Vagina (tissue), 2 donors: ENCODE data around the gene VWF. TPM values are rescaled to one million over a fixed set of nuclear protein-coding genes. Genes with fewer than 3 reads are reported as not detected.

Source experiments
- DNase-seq, 2 donors: peaks; one replicate each; pipeline ENCODE4 v3.0.0-alpha.2; 2017; ENCODE audit errors: extremely low spot score in 2 of 2
- H3K27ac ChIP-seq: fragments of 200-600 bp; sonication (generic); one replicate; pipeline ENCODE4 v1.5.1; 2019
- H3K27me3 ChIP-seq: fragments of 200-600 bp; sonication (generic); one replicate; pipeline ENCODE4 v1.5.1; 2019
- H3K36me3 ChIP-seq, 2 donors: fragments of 200-600 bp; sonication (generic); one replicate each; pipeline ENCODE4 v1.5.1; 2017 to 2019
- H3K4me1 ChIP-seq: fragments of 200-600 bp; sonication (generic); one replicate; pipeline ENCODE4 v1.5.1; 2019
- H3K4me3 ChIP-seq, 2 donors: fragments of 200-600 bp; sonication (generic); 1 replicate in 1 of 2; 2 replicates in 1 of 2; pipeline ENCODE4 v1.5.1; 2016 to 2019
- H3K9me3 ChIP-seq: fragments of 200-600 bp; sonication (generic); one replicate; pipeline ENCODE4 v1.5.1; 2019
- CTCF ChIP-seq, 3 experiments: fragments of 450-650 bp in 2 of 3; fragments of 200-600 bp in 1 of 3; sonication (generic) in 1 of 3; IDR thresholded peaks; one replicate each; pipeline ENCODE4 v1.5.1; 2017 to 2019; ENCODE audit warnings: antibody characterized with exemption in 3 of 3, mild to moderate bottlenecking in 2 of 3, moderate library complexity in 2 of 3
- POLR2A ChIP-seq, 2 donors: fragments of 450-650 bp; IDR thresholded peaks; one replicate each; pipeline ENCODE4 v1.6.1; 2017; ENCODE audit warnings: antibody characterized with exemption in 2 of 2, mild to moderate bottlenecking in 2 of 2, moderate library complexity in 2 of 2
- POLR2AphosphoS5 ChIP-seq, 2 donors: sonication (generic); formaldehyde crosslinking; IDR thresholded peaks; one replicate each; pipeline ENCODE4 v1.9.0; 2017; ENCODE audit warnings: antibody characterized with exemption in 2 of 2, mild to moderate bottlenecking in 2 of 2, low read depth in 1 of 2; ENCODE audit not compliant: insufficient read depth in 1 of 2
- intact Hi-C: fragments of 100-400 bp; cut with DNase I; formaldehyde crosslinking; loops from one replicate; pipeline ENCODE4 v1.15.1; 2023
- total RNA-seq: library from RNA; depleted of rRNA; stranded (reverse); fragments of >200 nt; gene quantifications from one replicate; pipeline ENCODE4 v1.2.3, GENCODE V29; 2016

VWF gene
- total RNA-seq, 1 donor from 2014 or later: 334 TPM

GRCh38 chr12:6067152-6067916, 57.1 kb downstream of the VWF start:
- Histone ChIP-seq H3K27ac (peak overlapping the region; percentile 40), H3K27me3 (no peaks in the 10 kb centered on the region)
- no peak for DNase-seq

GRCh38 chr12:6066651-6067050, 57.8 kb downstream of the VWF start:
- Histone ChIP-seq H3K9me3 (no peaks in the 10 kb centered on the region), H3K27ac (peak overlapping the region; percentile 40), H3K36me3 (no peaks in the 10 kb centered on the region), H3K4me1 (peaks cover 72% of the 10 kb centered on the region), H3K27me3 (no peaks in the 10 kb centered on the region), H3K4me3 (no peak overlapping the region)
- TF ChIP-seq POLR2A (IDR thresholded peaks at IDR 0.05): no peak
- no peak for TF ChIP-seq CTCF (IDR thresholded peaks at IDR 0.05)
- TF ChIP-seq POLR2AphosphoS5 (IDR thresholded peaks at IDR 0.05; ENCODE audit: insufficient read depth in 1 of 2, low read depth in 1 of 2): no peak
- DNase-seq: no peak
- intact Hi-C loops: loop anchor here (5.0 kb wide), 1 partner anchor 221 kb away; no protein-coding TSS in a partner anchor

More at GRCh38 chr12:6067152-6067916, 57.1 kb downstream of the VWF start:
- peaks cover 66% of the 10 kb centered on the region for H3K4me1 ChIP-seq
- intact Hi-C loops: loop anchor here (5.0 kb wide), 1 partner anchor 220 kb away; no protein-coding TSS in a partner anchor
- no peak for TF ChIP-seq POLR2A (IDR thresholded peaks at IDR 0.05)
- peak in 1 of 3 experiments; percentile 9 for TF ChIP-seq CTCF (IDR thresholded peaks at IDR 0.05)
- no peaks in the 10 kb centered on the region for H3K36me3 ChIP-seq
- no peaks in the 10 kb centered on the region for H3K9me3 ChIP-seq
- H3K4me3 ChIP-seq: no peak overlapping the region

DNA sequence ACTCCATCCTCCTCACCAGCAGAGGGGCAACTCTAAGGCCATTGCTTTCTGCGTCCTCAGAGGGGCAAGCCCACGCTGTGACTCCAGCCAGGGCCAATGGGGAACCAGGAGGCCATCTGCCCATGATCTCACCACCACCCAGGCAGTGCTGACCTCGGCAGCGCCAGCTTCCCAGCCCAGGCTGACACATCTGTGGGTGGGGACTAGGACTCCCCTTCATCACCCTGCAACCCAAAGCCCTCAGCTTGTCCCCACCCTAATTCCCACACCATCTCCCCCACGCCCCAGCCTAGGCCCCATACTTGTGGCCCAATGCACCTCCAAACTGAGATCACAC, 58.6 kb downstream of the VWF start:
- H3K4me1 ChIP-seq: peaks cover 68% of the 10 kb centered on the region
- TF ChIP-seq CTCF (IDR thresholded peaks at IDR 0.05): no peak
- TF ChIP-seq POLR2AphosphoS5 (IDR thresholded peaks at IDR 0.05; ENCODE audit: insufficient read depth in 1 of 2, low read depth in 1 of 2): no peak
- TF ChIP-seq POLR2A (IDR thresholded peaks at IDR 0.05): no peak
- no peak overlapping the region for H3K4me3 ChIP-seq
- no peaks in the 10 kb centered on the region for H3K9me3 ChIP-seq
- intact Hi-C loops: loop anchor here (5.0 kb wide), 1 partner anchor 221 kb away; no protein-coding TSS in a partner anchor
- peak overlapping the region; percentile 52 for H3K27ac ChIP-seq
- no peaks in the 10 kb centered on the region for H3K27me3 ChIP-seq
- DNase-seq: no peak
- H3K36me3 ChIP-seq: no peaks in the 10 kb centered on the region

GRCh38 chr12:6065131-6065862, 59.2 kb downstream of the VWF start:
- Histone ChIP-seq H3K4me3 (no peak overlapping the region), H3K9me3 (no peaks in the 10 kb centered on the region), H3K36me3 (no peaks in the 10 kb centered on the region), H3K27ac (peak overlapping the region; percentile 52), H3K4me1 (peaks cover 62% of the 10 kb centered on the region), H3K27me3 (no peaks in the 10 kb centered on the region)
- no peak for TF ChIP-seq POLR2A (IDR thresholded peaks at IDR 0.05)
- TF ChIP-seq POLR2AphosphoS5 (IDR thresholded peaks at IDR 0.05; ENCODE audit: insufficient read depth in 1 of 2, low read depth in 1 of 2): peak in 1 of 2 donors; percentile 4
- no peak for TF ChIP-seq CTCF (IDR thresholded peaks at IDR 0.05)
- no peak for DNase-seq
- intact Hi-C loops: loop anchor here (5.0 kb wide), 1 partner anchor 222 kb away; no protein-coding TSS in a partner anchor
